M059J (cell line): ENCODE measurements around the gene STIP1. TPM values are rescaled to one million over a fixed set of nuclear protein-coding genes. Genes with fewer than 3 reads are reported as not detected.
A peak's percentile ranks its signal among the peaks of the same experiment; 100 is the strongest.
"Not testable (repeated sequence)": the region's sequence is repeated elsewhere in the genome, so short reads cannot be mapped to it uniquely, and the experiment has no call there.

Source experiments
- DNase-seq: peaks from one replicate; pipeline ENCODE4 v3.0.0-alpha.2; 2012; ENCODE audit warnings: low read depth
- total RNA-seq: library from RNA; depleted of rRNA; stranded (reverse); fragments of >200 nt; shearing (Covaris generic); gene quantifications from 2 replicates; pipeline ENCODE4 v1.2.3, GENCODE V29; 2014

STIP1 gene
- total RNA-seq, 1 experiment from 2014 or later = 310 TPM

- DNase-seq = no peak
These were observed 28.2 kb upstream of the STIP1 start for GRCh38 chr11:64157631-64158394.

- DNase-seq = no peak
These were observed 24.9 kb upstream of the STIP1 start for GRCh38 chr11:64161037-64161436.

DNA sequence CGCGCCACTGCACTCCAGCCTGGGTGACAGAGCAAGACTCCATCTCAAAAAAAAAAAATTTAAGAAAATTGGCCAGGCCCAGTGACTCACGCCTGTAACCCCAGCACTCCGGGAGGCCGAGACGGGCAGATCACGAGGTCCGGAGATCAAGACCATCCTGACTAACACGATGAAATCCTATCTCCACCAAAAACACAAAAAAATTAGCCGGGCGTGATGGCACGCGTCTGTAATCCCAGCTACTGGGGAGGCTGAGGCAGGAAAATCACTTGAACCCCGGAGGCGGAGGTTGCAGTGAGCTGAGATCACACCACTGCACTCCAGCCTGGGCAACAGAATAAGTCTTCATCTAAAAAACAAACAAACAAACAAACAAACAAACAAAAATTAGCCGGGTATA is 23.2 kb upstream of the STIP1 start:
- not testable (repeated sequence) for DNase-seq

DNA sequence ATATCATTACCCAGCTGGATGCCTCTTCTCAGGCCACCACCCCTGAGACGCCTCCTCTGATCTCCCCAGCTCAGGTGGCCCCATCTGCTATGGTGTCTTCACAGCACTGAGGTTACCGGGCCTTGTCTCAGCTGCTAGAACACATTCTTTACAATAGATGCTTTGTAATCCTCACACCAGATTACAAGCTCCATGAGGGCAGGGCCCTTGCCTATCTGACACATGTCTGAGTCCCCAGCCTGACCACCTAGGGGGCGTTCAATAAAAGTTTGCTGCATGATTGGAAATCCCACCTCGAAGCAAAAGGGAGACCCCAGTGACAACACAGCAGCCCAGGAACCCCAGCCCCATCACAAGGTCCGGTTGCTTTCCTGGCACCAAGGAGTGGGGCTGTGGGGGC is 22.0 kb upstream of the STIP1 start:
- DNase-seq = no peak

GRCh38 chr11:64164392-64165312 is 21.3 kb upstream of the STIP1 start:
- no peak for DNase-seq

DNA sequence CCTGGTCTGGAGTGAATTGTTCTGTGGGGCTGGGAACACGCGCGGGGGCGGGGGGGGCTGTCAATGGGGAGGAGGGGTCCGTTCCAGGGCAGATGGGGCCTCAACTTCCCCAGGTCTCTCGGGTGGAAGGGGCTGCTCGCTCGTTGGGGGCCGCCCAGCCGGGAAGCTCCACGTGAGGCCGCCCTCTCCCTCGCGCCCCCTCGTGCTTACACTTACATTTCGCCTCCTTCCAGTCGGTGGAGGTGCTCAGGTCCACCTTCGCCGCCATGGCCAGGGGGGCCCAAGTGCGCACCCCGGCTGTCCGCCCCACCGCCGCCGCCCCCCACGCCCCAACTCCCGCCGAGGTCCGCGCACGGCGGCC is 20.5 kb upstream of the STIP1 start:
- no peak for DNase-seq

GRCh38 chr11:64165842-64166635 is 19.9 kb upstream of the STIP1 start, which contains the start of gene MACROD1:
MACROD1 (minus strand) TSS chr11:64166113; CDS start chr11:64165994, 119 bp downstream.
- DNase-seq = peak; percentile 76

DNA sequence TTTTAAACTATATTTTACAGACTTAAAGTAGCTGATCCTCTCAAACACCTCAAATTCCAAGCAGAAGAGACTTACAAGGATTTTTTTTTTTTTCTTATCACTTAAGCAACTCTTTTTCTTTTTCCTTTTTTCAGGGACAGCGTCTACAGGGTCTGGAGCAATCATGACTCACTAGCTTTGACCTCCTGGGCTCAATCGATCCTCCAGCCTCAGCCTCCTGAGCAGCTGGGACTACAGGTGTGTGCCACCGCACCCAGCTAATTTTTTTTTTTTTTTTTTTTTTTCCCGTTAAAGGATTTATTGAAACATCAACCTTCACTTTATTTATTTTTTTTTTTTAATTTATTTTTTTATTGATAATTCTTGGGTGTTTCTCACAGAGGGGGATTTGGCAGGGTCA is 15.6 kb upstream of the STIP1 start:
- DNase-seq = no peak

DNA sequence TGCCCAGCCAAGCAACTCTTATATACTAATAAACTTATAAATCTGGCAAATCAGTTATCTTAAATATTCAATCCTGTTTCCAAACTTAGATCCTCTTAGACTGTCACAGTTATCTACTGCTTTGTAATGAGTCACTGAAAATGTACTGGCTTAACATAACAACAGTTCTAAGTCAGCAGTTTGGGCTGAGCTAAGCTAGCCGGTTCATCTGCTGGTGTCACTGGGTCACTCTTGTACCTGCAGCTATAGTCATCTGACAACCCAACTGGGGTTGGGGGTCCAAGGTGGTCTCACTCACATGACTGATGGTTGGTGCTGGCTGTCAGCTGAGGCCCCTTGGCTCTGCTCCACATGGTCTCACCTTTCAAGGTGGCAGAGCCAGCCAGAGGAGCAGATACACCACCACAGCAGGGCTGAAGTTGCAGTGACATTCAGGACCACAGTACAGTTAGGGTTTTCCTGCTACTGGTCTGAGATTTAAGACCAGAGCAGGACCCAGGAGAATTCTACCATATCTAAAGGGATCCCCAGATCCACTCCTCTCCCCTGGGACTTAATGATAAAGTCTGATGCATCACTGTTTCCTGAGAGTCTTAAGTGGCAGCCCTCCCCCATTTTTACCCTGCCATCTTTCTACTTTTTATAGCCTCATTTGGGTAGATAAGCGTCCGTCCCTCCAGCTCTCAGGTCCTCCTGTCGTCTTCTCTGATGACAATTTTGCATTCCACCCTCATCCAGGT is 12.2 kb upstream of the STIP1 start:
- peak; percentile 22 for DNase-seq

- DNase-seq = no peak
These were observed 9.2 kb upstream of the STIP1 start for GRCh38 chr11:64176751-64177150.

DNA sequence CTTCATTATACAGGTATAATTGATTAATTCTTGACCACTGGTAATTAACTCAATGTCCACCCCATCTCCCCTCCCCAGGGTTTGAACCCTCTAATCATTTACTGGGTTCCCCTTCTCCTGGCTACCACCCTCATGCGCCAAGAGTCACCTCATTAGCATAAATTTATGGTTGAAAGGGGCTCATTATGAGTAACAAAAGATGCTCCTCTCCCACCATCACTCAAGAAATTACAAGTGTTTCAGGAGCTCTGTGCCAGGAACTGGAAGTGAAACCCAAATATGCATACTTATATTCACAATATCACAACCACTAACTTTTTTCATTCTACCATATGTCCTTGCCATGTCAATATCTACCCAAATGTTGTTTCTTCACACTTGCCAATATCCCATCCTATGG is 7.8 kb upstream of the STIP1 start:
- DNase-seq = no peak

- DNase-seq = no peak
These were observed 6.9 kb upstream of the STIP1 start for GRCh38 chr11:64178951-64179639.

GRCh38 chr11:64180891-64181290 is 5.1 kb upstream of the STIP1 start:
- DNase-seq = no peak

DNA sequence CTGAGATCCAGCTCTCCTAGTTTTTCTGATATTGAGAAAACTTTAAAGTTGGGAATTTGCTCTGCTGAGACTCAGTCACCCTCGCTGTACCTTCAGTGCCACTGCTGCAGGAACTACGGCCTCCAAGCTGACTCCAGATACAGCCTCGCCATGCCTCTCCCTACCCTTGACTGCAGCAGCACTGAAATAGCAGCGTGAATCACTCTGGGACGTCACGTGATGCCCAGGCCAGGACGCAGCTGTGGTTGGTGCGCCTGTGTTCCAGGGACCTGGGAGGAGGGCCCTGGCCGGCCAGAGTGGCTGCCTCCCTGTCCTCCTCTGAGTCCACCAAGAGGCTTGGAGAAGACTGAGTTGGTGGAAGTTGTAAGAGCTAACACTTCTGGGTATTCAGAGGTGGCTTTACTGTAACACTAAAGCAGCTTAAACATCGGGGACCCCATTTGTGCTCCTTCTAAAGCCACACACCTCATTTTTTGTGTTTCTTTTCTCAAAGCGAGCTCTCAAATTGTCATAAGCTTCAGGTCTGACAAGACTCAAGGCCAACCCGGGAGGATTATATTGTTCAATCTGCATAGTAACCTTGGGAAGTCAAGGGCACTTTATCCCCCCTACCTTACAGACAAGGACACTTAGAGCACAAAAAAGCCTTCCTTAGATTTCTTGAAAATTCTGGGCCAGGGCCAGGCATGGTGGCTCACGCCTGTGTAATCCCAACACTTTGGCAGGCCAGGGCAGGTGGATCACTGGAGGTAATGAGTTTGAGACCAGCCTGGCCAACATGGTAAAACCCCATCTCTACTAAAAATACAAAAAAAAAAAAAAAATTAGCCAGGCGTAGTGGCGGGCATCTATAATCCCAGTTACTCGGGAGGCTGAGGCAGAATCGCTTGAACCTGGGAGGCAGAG is 4.2 kb upstream of the STIP1 start:
- peak; percentile 93 for DNase-seq

- no peak for DNase-seq
These were observed 2.1 kb upstream of the STIP1 start for GRCh38 chr11:64183890-64184289.

GRCh38 chr11:64185175-64185692 is 737 bp upstream of the STIP1 start:
- DNase-seq = peak; percentile 86

DNA sequence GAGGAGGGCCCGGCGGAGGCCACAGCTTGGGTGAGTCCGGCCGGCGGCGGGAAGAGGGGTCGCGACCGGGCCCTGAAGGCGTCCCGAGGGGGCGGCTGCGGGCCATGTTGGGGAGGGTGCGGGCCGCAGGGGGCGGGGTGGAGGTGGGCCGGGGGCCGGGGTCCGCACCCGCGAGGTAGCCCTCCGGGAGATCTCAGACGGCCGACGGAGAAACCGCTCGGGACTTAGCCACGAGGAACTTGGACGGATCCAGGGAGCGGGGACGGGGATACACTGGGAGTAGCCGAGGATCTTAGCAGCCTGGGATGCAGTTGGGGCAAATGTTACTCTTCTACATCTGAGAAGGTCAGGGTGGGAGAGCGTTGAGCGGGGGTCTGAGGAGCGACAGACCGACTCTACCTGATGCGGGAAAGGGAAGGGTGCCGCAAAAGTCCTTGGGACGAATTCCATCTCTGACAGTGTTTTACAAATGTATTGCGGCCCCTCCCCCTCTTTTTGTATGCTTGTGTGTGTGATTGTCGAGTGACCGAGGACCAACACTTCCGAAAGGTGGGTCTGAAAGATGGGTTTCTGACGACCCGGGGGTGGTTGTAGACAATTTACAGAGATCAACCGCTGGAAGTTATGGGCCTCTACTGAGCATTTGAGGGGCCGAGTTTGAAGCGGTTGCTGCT is 658 bp downstream of the STIP1 start:
- DNase-seq = peak; percentile 27

DNA sequence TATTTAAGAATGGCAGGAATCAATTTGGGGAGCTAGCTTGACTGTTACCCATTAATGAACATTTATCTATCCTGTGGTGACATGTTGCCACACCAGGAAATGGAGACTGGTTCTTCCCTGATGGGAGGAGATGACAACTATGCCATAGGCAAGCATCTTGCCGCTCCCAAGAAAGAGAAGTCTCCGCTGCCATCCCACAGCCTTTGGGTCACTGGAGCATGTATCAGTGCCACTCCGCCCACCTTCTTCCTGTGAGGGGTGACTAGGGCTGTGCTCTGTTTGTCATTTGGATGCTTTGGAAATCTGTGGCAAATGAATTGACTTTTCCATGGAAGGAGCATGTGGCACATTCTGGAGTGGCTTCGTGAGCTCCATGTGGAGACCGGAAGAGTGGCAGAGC is 6.5 kb downstream of the STIP1 start:
- DNase-seq = no peak

GRCh38 chr11:64196626-64197025 is 10.7 kb downstream of the STIP1 start:
- no peak for DNase-seq
